Hepatocyte (in vitro differentiated cells): Measurements from ENCODE around the gene PPP2R2C. TPM values are rescaled to one million over a fixed set of nuclear protein-coding genes. Genes with fewer than 3 reads are reported as not detected.

Experiments used
- DNase-seq: peaks from one replicate; pipeline ENCODE4 v3.0.0-alpha.2; 2016; ENCODE audit warnings: low spot score
- H2AFZ ChIP-seq: fragments of 200-600 bp; sonication (generic); 2 replicates; pipeline ENCODE4 v1.6.0; 2016; ENCODE audit warnings: antibody characterized with exemption, mild to moderate bottlenecking
- H3K27ac ChIP-seq: fragments of 200-600 bp; sonication (generic); 2 replicates; pipeline ENCODE4 v1.5.1; 2016; ENCODE audit warnings: mild to moderate bottlenecking
- H3K27me3 ChIP-seq: fragments of 200-600 bp; sonication (generic); 2 replicates; pipeline ENCODE4 v1.6.1; 2016
- H3K36me3 ChIP-seq: fragments of 200-600 bp; sonication (generic); replicated peaks from 2 replicates; pipeline ENCODE4 v1.5.1; 2016; ENCODE audit warnings: low read depth; ENCODE audit not compliant: insufficient read depth
- H3K4me1 ChIP-seq: fragments of 200-600 bp; sonication (generic); 2 replicates; pipeline ENCODE4 v1.5.1; 2016; ENCODE audit warnings: mild to moderate bottlenecking, moderate library complexity; ENCODE audit not compliant: insufficient read depth
- H3K4me2 ChIP-seq: fragments of 200-600 bp; sonication (generic); 2 replicates; pipeline ENCODE4 v1.6.0; 2016
- H3K4me3 ChIP-seq: fragments of 200-600 bp; sonication (generic); 2 replicates; pipeline ENCODE4 v1.5.1; 2016; ENCODE audit warnings: mild to moderate bottlenecking
- H3K79me2 ChIP-seq: fragments of 200-600 bp; sonication (generic); 2 replicates; pipeline ENCODE4 v1.6.0; 2017; ENCODE audit warnings: mild to moderate bottlenecking
- H3K9me2 ChIP-seq: fragments of 200-600 bp; sonication (generic); replicated peaks from 2 replicates; pipeline ENCODE4 v1.6.0; 2017; ENCODE audit warnings: mild to moderate bottlenecking; ENCODE audit not compliant: insufficient read depth
- H3K9me3 ChIP-seq: fragments of 200-600 bp; sonication (generic); 2 replicates; pipeline ENCODE4 v1.5.1; 2016; ENCODE audit warnings: low read depth, mild to moderate bottlenecking
- H4K20me1 ChIP-seq: fragments of 200-600 bp; sonication (generic); 2 replicates; pipeline ENCODE4 v1.6.0; 2016; ENCODE audit warnings: mild to moderate bottlenecking; ENCODE audit not compliant: insufficient read depth, poor library complexity, severe bottlenecking
- EZH2 ChIP-seq: fragments of 200-600 bp; sonication (generic); IDR thresholded peaks from 2 replicates; pipeline ENCODE4 v1.6.1; 2016; ENCODE audit warnings: antibody characterized with exemption, mild to moderate bottlenecking, borderline replicate concordance
- EZH2phosphoT487 ChIP-seq: fragments of 200-600 bp; sonication (generic); IDR thresholded peaks from one replicate; pipeline ENCODE4 v1.6.1; 2018; ENCODE audit warnings: antibody characterized with exemption, mild to moderate bottlenecking, low read depth, moderate library complexity; ENCODE audit not compliant: unreplicated experiment, severe bottlenecking
- WGBS: methylation state at CpG from one replicate; pipeline ENCODE4 v1.1.6; 2016; ENCODE audit warnings: low lambda C conversion rate; ENCODE audit errors: missing lambda C conversion rate; 5-methylcytosine and 5-hydroxymethylcytosine counted together
- polyA plus RNA-seq: library from polyadenylated mRNA; unstranded; fragments of >200 nt; fragmentation: Nextera tagmentation; extraction: Ambion mirVana; gene quantifications from 2 replicates; pipeline ENCODE4 v1.2.1, GENCODE V29; 2016
- total RNA-seq: library from RNA; depleted of rRNA; stranded (reverse); fragments of >200 nt; gene quantifications from 2 replicates; pipeline ENCODE4 v1.2.3, GENCODE V29; 2014
- TF ChIP-seq, protein P1 (sequence below): fragments of 200-600 bp; sonication (generic); IDR thresholded peaks from 2 replicates; pipeline ENCODE4 v1.5.1; 2016; ENCODE audit warnings: antibody characterized with exemption, mild to moderate bottlenecking; ENCODE audit not compliant: poor library complexity

Gene PPP2R2C
- total and polyA plus RNA-seq, 2 experiments from 2014 or later = 0.35 to 0.67 TPM

DNA sequence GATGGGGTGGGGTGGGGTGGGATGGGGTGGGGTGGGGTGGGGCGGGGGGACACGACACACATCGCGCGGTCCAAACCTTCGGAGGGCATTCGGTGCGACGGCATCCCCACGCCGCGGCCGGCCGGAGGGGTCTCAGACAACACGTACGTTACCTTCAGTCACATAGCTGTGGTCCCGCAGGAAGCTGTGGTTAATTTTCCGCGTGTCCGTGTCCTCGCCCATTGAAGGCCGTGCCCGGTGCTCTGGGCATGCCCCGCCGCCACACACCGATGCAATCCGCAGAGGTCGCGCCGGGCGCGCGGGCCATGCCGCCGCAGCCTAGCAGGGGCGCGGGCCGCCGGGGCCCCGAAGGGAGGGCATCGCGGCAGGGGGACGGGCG is 417 bp downstream of the PPP2R2C start:
- H3K9me2 ChIP-seq = no peaks in the 10 kb centered on the region
- H3K36me3 ChIP-seq = no peaks in the 10 kb centered on the region
- TF ChIP-seq EZH2phosphoT487 (no peak), EZH2 (peak; percentile 4)
- no peaks in the 10 kb centered on the region for H3K79me2 ChIP-seq
- H2AFZ ChIP-seq = no peak overlapping the region
- H4K20me1 ChIP-seq = no peaks in the 10 kb centered on the region
- peaks cover 3% of the 10 kb centered on the region for H3K4me1 ChIP-seq
- peak overlapping the region; percentile 87 for H3K4me2 ChIP-seq
- DNase-seq = no peak
- H3K4me3 ChIP-seq = no peak overlapping the region
- no peaks in the 10 kb centered on the region for H3K9me3 ChIP-seq
- no peak overlapping the region for H3K27ac ChIP-seq
- H3K27me3 ChIP-seq = peaks cover 71% of the 10 kb centered on the region
- 2% methylated on average over 33 of the region's 44 CpGs for WGBS

GRCh38 chr4:6471307-6472007 is 957 bp downstream of the PPP2R2C start:
- peak overlapping the region; percentile 87 for H3K4me2 ChIP-seq
- no peak overlapping the region for H3K27ac ChIP-seq

DNA sequence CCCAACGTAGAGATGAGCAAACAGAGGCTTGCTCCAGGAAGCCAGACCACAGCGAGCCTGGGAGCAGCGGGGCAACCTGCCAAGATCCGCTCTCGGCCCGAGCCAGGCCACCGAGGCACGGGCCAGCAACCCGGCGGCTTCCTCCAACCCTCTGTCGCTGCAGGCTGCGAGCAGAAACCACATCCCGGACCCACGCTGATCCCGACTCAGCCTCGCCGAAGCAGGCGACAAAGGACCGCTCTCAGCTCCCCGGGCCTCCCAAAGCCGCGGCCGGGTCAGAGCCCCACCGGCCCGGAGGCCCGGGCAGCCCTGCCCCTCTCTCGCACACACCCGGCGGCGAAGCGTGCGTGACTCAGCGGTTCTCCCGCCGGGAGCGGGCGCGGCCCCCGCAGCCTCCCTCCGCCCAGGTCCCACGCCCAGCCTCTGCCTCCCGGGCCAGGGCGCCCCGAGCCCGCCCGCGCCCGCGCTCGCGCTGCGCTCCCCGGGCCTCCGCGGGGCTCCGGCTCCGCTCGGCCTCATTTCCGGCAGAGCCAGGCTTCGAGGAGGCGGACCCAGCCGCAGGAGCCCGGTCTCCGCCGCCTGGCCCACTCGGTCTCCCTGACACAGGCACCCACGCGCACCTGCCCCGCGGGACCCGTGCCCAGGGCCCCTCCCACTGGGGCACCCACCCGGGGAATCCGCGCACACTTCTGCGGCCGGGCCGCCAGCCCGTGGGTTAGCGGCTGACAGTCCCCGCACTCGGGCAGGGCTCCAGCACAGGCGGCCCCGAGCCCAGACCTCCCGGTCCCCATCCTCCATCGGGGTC is 1.7 kb downstream of the PPP2R2C start:
- no peaks in the 10 kb centered on the region for H3K9me3 ChIP-seq
- TF ChIP-seq EZH2phosphoT487 = no peak
- TF ChIP-seq, protein P1, sequence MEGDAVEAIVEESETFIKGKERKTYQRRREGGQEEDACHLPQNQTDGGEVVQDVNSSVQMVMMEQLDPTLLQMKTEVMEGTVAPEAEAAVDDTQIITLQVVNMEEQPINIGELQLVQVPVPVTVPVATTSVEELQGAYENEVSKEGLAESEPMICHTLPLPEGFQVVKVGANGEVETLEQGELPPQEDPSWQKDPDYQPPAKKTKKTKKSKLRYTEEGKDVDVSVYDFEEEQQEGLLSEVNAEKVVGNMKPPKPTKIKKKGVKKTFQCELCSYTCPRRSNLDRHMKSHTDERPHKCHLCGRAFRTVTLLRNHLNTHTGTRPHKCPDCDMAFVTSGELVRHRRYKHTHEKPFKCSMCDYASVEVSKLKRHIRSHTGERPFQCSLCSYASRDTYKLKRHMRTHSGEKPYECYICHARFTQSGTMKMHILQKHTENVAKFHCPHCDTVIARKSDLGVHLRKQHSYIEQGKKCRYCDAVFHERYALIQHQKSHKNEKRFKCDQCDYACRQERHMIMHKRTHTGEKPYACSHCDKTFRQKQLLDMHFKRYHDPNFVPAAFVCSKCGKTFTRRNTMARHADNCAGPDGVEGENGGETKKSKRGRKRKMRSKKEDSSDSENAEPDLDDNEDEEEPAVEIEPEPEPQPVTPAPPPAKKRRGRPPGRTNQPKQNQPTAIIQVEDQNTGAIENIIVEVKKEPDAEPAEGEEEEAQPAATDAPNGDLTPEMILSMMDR = no peak
- TF ChIP-seq EZH2 = peak; percentile 6
- WGBS = 2% methylated on average over 52 of the region's 85 CpGs
- peak; percentile 49 for DNase-seq
- H3K27me3 ChIP-seq = peaks cover 82% of the 10 kb centered on the region
- no peak overlapping the region for H3K27ac ChIP-seq
- no peaks in the 10 kb centered on the region for H3K9me2 ChIP-seq
- H2AFZ ChIP-seq = peak overlapping the region; percentile 31
- no peaks in the 10 kb centered on the region for H3K79me2 ChIP-seq
- H3K4me1 ChIP-seq = peaks cover 3% of the 10 kb centered on the region
- H3K36me3 ChIP-seq = no peaks in the 10 kb centered on the region
- H3K4me2 ChIP-seq = peak overlapping the region; percentile 87
- peak overlapping the region; percentile 33 for H3K4me3 ChIP-seq
- no peaks in the 10 kb centered on the region for H4K20me1 ChIP-seq

More at GRCh38 chr4:6471307-6472007, 957 bp downstream of the PPP2R2C start:
- H3K36me3 ChIP-seq = no peaks in the 10 kb centered on the region
- DNase-seq = no peak
- H2AFZ ChIP-seq = no peak overlapping the region
- H3K4me1 ChIP-seq = peaks cover 3% of the 10 kb centered on the region
- H3K9me2 ChIP-seq = no peaks in the 10 kb centered on the region
- no peaks in the 10 kb centered on the region for H3K79me2 ChIP-seq
- no peaks in the 10 kb centered on the region for H4K20me1 ChIP-seq
- peak; percentile 76 for TF ChIP-seq EZH2
- TF ChIP-seq, protein P1 = no peak
- TF ChIP-seq EZH2phosphoT487 = peak; percentile 57
- 2% methylated on average over 25 of the region's 28 CpGs for WGBS
- H3K4me3 ChIP-seq = peak overlapping the region; percentile 33
- H3K9me3 ChIP-seq = no peaks in the 10 kb centered on the region
- peaks cover 75% of the 10 kb centered on the region for H3K27me3 ChIP-seq

- WGBS = 72% methylated on average over 18 of the region's 18 CpGs
- peaks cover 80% of the 10 kb centered on the region for H3K27me3 ChIP-seq
- no peak overlapping the region for H3K27ac ChIP-seq
- H4K20me1 ChIP-seq = no peaks in the 10 kb centered on the region
- H3K4me3 ChIP-seq = peak overlapping the region; percentile 33
- H3K4me2 ChIP-seq = peak overlapping the region; percentile 87
- H2AFZ ChIP-seq = peak overlapping the region; percentile 31
- no peaks in the 10 kb centered on the region for H3K9me2 ChIP-seq
- DNase-seq = no peak
- H3K79me2 ChIP-seq = no peaks in the 10 kb centered on the region
- no peaks in the 10 kb centered on the region for H3K9me3 ChIP-seq
- H3K36me3 ChIP-seq = no peaks in the 10 kb centered on the region
- peaks cover 3% of the 10 kb centered on the region for H3K4me1 ChIP-seq
- no peak for TF ChIP-seq EZH2
- no peak for TF ChIP-seq EZH2phosphoT487
- TF ChIP-seq, protein P1 = no peak
Measured at GRCh38 chr4:6469898-6470501, 2.4 kb downstream of the PPP2R2C start.
